Stimulated activated CD8-positive, alpha-beta memory T cell treated with anti-CD3 and anti-CD28 coated beads, Interleukin-15, amount 100 ng/mL, for 48 hours (primary cell): ENCODE results near the gene DHRS7B.

ENCODE experiments used
- DNase-seq, 2 donors: peaks; one replicate each; pipeline ENCODE4 v3.0.0-alpha.2; 2020; ENCODE audit warnings: low read depth in 2 of 2

DHRS7B gene

DNA sequence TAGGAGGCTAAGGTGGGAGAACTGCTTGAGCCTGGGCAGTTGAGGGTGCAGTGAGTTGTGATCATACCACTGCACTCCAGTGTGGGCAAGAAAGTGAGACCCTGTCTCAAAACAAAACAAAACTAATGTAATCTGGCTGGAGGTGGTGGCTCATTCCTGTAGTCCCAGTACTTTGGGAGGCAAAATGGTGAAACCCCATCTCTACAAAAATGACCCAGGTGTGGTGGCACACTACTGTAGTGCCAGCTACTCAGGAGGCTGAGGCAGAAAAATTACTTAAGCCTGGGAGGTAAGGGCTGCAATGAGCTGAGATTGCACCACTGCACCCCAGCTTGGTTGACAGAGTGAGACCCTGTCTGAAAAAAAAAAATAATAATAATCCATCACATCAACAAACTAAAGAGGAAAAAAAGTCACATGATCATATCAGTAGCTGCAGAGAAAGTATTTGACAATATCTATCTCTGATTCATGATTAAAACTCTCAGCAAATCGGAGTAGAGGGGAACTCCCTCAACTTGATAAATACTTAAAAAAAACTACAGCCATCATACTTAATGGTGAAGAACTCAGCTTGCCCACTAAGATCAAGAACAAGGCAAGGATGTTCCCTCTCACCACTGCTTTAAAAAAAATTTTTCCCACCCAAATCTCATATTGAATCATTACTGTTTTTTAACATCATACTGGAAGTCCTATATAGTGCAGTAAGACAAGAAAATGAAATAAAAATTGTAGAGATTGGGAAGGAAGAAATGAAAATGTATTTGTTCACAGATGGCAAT is 31.0 kb downstream of the DHRS7B start:
- no peak for DNase-seq

DNA sequence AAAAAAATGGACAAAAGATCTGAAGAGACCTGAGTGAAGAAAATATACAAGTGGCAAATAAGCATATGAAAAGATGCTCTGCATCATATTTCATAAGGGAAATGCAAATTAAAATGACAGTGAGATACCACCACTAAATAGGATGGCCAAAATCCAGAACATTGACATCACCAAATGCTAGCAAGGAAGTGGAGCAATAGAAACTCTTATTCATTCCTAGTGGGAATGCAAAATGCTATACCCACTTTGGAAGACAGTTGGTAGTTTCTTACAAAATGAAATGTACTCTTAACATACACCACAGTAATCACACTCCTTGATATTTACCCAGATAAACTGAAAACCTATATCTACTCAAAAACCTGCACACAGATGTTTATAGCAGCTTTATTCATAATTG is 33.6 kb downstream of the DHRS7B start:
- no peak for DNase-seq

DNA sequence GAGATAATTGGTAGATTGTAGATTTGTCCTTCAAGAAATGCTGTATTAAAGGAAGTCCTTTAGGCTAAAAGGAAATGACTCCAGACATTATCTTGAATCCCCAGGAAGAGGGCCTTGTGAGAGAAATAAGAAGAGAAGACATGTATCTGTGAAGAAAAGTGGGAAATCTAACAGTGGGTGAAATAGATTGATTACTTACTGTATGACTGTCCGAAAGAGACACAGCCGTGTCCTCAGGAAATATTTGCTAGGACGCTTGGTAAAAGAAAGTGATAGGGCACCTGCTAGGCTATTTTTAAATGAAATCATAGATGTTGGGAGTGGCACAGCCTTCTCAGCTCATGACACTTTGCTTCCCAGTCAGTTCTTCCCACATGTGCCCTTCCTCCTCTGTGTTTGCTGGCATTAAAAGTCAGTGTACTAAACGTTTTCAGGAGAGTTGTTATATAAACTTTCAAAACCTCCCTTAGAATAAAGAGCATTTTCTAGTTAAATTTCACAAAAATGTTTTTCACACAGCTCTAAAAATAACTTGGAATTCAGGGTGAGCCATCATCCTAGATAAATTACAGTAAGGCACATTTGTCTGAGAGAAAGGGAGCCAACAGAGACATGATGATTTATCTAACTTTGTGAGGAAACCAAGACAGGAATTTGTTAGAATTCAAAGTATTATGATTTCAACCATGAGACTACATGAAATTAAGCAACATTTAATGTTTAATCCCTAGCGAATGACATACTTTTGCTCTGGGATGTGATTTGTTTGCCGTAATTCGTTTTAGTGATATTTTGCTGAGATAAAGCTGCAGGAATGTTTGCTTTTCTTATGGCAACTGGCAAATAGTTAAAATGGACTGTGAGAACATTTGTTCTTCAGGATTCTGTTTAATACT is 35.0 kb downstream of the DHRS7B start:
- no peak for DNase-seq

DNA sequence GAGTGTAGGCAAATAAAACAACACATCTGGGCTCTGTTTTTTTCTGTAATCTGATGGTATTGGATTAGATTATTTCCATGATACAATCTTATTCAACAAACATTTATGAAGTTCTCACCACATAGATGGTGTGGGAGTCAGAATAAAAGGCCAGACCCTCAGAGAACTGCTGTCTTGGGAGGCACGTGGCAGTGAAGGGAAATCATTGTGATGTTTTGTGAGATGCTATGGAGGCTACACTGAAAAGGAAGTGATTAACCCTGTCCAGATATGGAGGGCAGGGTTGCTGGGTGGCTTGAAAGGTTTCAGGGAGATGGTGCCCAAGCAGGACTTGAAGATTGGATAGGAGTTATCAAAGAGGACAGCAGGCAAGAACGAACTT is 35.6 kb downstream of the DHRS7B start:
- no peak for DNase-seq

DNA sequence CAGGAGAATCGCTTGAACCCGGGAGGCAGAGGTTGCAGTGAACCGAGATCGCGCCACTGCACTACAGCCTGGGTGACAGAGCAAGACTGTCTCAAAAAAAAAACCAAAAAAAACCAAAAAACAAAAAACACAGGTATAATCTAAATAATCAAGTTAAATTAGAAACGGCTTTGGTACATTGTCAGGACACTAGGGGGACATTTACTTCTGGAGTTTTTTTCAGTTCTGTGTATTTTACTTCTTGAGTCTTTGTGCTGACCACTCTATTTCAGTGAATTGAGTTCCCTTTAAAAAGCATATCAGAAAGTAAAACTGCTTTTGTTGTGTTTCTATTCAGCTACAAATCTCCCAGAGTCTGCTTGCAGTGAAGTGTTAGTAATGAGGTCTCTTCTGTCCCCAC is 36.3 kb downstream of the DHRS7B start:
- no peak for DNase-seq

DNA sequence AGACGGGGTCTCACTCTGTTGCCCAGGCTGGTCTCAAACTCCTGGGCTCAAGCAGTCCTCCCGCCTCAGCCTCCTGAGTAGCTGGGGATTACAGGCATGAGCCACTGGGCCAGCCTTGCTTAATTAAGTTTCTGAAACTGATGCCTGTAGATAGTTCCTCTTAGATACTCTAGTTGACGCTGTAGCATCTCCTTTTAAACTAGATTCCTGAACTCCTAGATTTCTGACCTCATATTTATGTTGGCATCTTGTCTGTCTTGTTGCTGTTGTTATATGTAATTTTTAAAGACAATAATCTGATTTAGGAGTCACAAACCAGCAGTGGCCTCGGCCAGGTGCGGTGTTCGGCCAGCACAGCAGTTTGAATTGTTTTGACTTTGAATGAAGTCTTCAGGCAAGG is 37.5 kb downstream of the DHRS7B start:
- no peak for DNase-seq

DNA sequence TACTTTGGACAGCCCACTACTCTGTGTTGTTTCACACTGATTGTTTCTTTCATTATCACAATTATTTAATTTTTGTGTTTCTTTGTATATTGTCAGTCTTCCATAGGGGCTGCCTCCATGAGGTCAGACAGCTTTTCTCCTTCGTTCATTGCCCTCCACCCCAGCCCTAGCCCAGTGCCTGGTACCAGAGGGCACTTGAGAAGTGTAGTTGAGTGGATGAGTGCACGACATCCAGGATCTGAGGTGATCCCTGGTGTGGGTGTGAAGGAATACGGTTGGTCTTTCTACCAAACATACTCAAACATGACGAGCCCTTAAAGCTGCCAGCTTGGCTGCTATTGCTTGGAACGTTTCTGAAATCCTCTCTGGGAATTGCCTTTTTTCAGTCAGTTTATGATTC is 37.9 kb downstream of the DHRS7B start:
- no peak for DNase-seq

DNA sequence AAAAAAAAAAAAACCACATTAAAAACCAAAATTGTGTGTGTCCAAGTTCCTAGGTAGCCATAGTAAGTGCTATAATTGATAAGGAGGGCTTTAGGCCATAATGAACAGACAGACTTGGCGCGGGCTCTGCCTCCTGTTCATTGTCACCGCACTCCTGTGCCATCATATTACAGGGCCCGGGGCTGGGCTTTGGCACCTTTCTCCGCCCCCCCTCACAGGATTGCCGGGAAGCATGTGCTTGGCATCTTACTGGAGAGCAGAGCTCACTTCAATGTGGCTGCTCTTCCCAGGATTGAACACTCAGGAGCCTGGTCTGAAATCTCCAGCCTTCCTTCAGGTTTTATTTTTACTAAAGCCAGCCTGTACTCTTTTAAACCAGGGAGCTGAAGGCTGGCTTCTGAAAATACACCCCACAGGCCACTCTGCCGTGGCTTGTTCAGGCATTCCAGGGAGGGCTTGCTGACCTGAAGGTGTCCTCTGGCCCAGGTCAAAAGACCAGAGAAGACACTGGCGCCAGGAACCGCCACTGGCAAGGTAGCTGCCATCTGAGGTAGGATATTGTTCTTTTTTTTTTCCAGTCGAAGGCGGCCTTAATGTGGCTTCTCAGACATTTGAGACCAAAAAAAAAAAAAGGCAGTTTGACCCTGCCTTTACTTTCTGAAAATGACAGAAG is 39.3 kb downstream of the DHRS7B start:
- no peak for DNase-seq

DNA sequence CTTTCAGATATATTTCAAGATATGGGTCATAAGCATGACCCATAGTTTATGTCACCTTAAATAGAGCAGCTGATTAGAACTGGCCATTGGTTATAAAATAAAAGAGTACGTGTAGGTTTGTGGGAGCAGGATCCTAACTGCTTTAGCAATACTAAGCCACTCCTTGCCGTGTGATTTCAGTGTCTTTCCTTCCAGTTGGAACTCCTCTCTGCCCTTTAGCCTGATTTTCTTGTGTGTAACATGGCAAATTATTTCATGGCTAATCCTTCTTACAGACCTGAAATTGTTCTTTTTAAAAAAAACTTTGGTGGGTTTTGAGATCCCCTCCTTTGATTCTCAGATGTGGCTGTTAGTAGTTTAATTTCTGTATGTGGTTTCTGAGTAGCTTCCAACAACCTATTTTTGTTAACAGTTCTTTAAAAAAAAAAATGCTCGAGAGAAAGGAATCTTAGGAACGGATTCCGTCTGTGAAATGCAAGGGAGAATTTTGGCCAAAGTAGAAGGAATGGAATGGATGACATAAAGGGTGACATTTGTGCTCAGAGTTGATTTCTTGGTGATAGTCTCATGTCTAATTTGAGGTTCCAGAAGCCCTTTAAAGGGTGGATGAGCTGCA is 39.9 kb downstream of the DHRS7B start:
- DNase-seq: no peak

DNA sequence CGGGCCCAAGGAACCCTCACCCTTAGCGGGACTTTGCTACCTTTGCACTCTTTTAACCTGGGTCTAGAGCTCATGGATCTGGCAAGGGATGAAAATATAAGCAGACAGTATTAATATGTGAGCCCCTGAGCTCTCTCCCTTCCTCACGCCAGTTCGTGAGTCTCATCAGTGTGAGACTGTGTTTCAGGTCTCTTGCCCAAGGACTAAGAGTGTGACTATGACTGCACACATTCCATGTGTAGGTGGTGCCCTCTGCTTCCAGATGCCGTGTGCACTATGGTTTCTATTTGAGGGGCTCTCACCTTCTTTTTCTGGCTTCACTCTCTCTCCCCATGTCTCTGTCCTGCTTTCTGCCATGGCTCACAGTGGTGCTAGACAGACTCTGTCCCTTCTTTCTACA is 40.5 kb downstream of the DHRS7B start:
- no peak for DNase-seq

DNA sequence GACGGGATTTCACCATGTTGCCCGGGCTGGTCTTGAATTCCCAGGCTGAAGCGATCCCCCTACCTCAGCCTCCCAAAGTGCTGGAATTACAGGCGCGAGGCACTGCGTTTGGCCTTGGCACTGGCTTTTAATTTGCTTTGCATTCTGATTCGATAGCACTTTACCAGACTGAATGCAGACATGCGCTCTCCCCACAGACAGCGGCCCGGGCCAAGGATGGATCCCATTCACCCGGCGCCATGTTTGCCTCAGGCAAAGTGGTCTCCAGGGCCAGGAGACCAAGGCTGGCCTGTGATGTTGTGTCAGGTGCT is 41.7 kb downstream of the DHRS7B start:
- no peak for DNase-seq

DNA sequence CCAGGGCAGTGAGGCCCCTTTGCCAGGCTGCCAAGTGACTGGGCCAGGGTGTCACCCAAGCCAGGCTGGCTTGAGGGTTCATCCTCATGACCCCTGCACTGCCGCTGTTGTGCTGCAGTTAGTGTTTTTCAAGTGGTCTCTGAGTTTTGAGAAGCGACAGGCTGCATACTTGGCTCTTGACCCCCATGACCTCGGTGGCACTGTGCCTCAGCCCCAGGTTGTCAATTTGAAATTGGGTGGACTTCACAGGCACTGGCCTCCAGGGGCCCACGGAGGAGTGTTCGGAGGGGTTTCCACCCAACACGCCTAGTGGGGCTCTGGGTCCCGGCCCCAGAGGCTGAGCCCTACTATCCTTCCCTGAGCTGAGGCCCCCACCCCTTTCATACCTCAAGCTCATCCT is 42.7 kb downstream of the DHRS7B start:
- DNase-seq: no peak

DNA sequence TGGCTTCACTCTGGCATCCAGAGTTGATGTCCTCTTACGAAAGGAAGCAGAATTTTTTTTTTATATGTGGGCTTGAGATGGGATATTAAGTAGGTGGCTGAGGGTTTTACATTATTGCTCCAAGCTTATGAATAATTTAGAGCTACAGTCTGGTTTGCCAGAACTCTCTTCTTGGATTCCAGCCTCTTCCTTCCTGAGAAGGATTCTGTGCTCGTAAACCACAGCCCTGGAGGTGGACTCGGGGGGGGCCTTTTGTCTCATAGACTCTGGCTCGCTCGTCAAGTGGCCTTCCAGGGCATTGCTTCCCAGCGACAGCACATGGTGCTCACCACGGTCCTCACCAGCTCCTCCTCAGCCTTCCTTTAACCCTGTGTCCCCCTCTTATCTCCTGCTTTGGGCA is 44.0 kb downstream of the DHRS7B start:
- no peak for DNase-seq

DNA sequence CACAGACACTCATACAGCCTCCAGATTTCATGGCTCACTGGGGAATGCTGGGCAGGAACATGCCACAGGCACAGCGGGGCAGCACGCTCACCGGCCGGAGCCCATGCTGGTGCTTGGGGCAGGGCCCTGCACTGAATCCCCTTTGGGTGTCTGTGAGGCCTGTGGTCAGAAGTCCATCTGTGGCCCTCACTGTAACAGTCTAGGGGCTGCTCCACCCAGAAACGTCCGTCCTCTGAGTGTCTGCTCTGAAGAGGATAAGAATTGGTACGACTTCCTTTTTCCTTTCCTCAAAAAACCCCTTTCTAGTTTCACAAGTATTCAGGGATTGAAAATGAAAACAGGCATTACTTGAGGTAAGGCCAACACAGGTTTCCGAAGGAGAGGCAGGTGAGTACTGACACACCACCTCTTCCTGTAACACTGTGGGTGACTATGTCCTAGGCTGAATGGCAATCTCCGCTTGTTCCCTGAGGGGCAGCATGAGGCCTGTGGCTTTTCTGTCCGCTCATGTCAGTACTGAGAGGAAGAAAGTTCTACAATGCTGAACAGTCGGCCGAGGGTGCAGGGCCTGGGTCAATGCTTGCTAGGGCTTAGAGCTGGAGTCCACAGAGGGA is 44.7 kb downstream of the DHRS7B start:
- no peak for DNase-seq

DNA sequence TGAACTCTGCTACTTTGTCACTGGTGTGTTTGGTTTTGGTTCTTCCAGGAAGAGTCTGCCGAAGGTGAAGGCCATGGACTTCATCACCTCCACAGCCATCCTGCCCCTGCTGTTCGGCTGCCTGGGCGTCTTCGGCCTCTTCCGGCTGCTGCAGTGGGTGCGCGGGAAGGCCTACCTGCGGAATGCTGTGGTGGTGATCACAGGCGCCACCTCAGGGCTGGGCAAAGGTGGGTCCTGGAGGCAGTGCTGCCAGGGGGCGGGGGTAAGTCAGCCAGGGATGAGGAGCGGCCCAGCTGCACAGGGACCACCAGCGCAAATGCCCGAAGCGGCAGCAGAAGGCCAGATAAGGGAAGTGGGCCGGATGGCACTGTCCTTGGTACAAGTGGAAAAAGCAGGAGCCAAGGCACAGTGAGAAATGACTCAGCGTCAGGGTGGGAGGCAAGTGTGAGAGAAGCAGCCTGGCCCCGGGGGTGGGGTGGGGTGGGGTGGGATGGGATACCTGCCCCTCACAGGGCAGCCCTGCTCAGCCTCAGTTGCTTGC is 45.3 kb downstream of the DHRS7B start:
- no peak for DNase-seq

DNA sequence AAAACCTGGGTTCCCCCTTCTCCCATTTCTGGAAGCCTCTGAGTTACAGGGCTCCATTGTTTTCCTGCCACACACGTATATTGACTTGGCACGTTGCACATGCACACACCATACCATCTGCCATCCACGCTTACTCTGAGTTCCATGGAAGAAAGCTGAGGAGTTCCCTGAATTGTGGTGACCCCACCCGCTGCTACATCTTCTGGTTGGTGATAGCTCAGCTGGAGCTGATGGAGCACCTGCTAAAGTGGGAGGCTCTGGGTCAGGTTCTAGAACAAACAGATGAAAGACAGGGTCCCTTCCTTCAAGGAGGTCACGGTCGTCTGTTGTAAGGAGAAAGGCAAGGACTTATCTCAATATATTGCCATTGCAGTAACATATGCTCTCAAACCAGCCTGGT is 46.1 kb downstream of the DHRS7B start:
- DNase-seq: no peak

DNA sequence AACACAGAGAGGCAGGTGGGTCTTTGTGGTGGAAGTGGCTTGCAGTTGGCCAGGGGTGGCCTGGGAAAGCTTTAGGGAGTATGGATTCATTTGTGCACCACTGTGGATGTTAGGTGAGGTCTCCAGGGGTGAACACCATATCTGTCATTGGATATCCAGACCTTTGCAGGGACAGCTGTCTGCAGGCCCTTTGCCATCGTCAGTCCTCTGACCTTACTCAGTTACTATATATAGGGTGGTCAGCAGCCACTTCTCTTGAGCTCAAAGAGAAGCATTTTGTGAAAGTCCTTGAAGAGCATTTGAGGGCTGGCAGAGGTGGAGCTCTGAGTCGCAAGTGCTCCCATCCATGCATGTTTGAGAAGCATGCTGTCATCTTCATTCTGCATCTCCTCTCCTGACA is 46.8 kb downstream of the DHRS7B start:
- DNase-seq: no peak

DNA sequence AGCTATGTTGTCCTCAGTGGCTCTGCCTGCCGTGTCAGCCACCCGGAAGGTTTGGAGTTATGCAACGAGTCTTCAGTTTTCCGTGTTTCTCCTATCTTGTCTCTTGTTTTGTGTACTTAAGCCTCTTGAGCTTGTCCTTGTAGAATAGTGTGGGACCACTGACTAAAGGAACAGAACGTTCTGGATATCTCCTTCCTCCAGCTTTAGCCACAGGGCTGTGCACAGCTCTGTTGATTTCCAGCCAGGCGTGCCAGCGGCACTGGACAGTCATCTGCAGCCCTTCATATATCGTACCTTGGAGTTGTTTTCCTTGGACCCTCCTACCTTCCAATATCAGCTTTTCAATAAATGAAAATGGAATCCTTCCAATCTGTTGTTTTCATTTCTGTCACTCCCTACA is 47.4 kb downstream of the DHRS7B start:
- DNase-seq: no peak

DNA sequence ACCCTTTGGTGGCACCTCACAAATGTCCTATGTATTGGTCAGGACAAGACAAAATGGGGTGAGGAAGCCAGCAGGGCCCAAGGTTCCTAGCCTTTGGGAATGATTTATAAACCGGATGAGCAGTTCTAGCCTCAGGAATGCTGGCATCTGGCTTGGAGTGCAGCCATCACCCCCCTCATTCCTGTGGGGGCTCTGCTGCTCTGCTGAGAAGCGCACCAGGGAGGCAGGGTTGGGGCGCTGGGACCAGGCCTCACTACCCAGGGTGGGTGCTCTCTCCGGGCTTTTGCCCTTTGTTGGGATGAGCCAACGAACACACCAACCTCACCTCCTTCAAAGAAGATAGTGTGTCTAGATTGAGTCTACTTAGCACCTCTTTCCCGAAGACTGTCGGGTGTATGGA is 47.9 kb downstream of the DHRS7B start:
- DNase-seq: no peak

DNA sequence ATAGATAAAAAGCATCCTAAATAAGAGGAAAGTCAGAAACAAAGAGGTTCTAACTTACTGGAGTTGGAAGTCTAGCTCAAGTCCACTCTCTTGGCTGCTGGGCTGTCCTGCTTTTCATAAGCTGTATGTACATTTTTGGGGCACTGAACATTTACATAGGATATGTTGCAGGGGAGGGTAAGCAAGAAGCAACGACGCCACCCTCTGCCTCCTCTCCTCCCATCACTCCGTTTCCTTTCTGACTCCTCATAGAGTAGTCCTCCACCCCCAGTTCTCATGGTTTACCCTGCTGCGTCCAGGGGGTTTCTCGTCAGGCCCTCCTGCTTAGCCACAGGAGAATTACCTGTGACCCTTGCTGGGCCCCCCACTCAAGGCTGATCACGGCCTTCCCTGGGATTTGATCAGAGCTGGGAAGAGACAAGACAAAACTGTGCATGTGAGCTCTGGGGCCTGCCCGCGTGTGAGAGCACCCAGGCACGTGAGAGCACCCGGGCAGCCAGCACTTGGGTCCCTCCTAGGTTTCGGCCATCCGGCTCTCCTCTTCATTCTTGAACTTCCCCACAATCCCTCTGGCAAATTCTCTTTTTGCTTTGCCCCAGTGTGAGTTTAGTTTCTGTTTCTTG is 50.1 kb downstream of the DHRS7B start:
- no peak for DNase-seq

DNA sequence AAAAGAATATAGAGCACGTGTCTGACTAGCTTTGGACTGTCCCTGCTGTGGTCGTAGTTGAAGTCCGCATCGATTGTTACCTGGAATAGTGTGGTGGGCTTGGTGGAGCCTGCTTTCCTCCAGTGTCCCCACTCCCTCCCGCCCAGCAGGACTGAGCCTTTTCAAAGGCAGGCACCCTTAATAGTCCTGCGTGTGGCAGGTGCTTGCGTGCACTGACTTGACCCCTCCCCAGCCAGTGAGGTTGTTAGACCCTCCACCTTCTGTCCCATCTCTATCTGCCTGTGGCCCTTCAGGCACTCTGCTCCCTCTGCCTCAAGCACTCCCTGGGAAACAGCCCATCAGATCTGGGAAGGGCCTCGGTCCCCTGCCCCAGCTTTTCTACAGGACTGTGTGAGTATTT is 50.6 kb downstream of the DHRS7B start:
- DNase-seq: no peak
